GM13976 (cell line): Measurements from ENCODE around the gene TCF23.

Experiments used
- DNase-seq: peaks from one replicate; pipeline ENCODE4 v3.0.0; 2012; ENCODE audit warnings: low spot score
- CTCF ChIP-seq: IDR thresholded peaks from 2 replicates; pipeline ENCODE4 v1.5.1; 2012; ENCODE audit warnings: borderline replicate concordance, mild to moderate bottlenecking; ENCODE audit not compliant: insufficient read depth; ENCODE audit errors: extremely low read depth, missing control alignments, control extremely low read depth
- in situ Hi-C: fragments of 300-500 bp; cut with MboI; formaldehyde crosslinking; loops from one replicate; pipeline ENCODE4 v1.12.0; 2022; ENCODE audit warnings: low sequenced_read_pairs, mixed read lengths, inconsistent platforms; ENCODE audit not compliant: unreplicated experiment

Gene TCF23

GRCh38 chr2:27177441-27178351 lies 28.9 kb downstream of the TCF23 start:
- no peak for TF ChIP-seq CTCF
- DNase-seq: no peak
- in situ Hi-C loops: loop anchor here (25.0 kb wide), 1 partner anchor 215 kb away; the partner anchor contains the start of gene MAPRE3

GRCh38 chr2:27178469-27178868 lies 29.7 kb downstream of the TCF23 start:
- TF ChIP-seq CTCF: no peak
- in situ Hi-C loops: loop anchor here (25.0 kb wide), 1 partner anchor 216 kb away; the partner anchor contains the start of gene MAPRE3
- no peak for DNase-seq

- no peak for TF ChIP-seq CTCF
- no peak for DNase-seq
- in situ Hi-C loops: loop anchor here (25.0 kb wide), 1 partner anchor 217 kb away; the partner anchor contains the start of gene MAPRE3
Measured at GRCh38 chr2:27179344-27180000, 30.7 kb downstream of the TCF23 start.

GRCh38 chr2:27182346-27182745 lies 33.5 kb downstream of the TCF23 start:
- no peak for DNase-seq
- in situ Hi-C loops: loop anchor here (25.0 kb wide), 1 partner anchor 220 kb away; the partner anchor contains the start of gene MAPRE3
- TF ChIP-seq CTCF: no peak

- no peak for DNase-seq
- TF ChIP-seq CTCF: no peak
- in situ Hi-C loops: loop anchor here (25.0 kb wide), 1 partner anchor 222 kb away; the partner anchor contains the start of gene MAPRE3
Measured at GRCh38 chr2:27184115-27184514, 35.3 kb downstream of the TCF23 start.

GRCh38 chr2:27185331-27186026 lies 36.7 kb downstream of the TCF23 start:
- DNase-seq: no peak
- in situ Hi-C loops: loop anchor here (25.0 kb wide), 1 partner anchor 223 kb away; the partner anchor contains the start of gene MAPRE3

More at GRCh38 chr2:27185331-27186026, 36.7 kb downstream of the TCF23 start:
- TF ChIP-seq CTCF: no peak
